ENCODE data around the gene FBXW4.

GRCh38 chr10:101710793-101711192 is 15.8 kb upstream of the FBXW4 start:
- TF ChIP-seq CREB1 (IDR thresholded peaks at IDR 0.05; ENCODE audit: low read depth), result no peak
- no peak for TF ChIP-seq FOXK2 (IDR thresholded peaks at IDR 0.05)
- TF ChIP-seq ESRRA (IDR thresholded peaks at IDR 0.05; ENCODE audit: low read length), result no peak
- no peak for TF ChIP-seq CTCF (IDR thresholded peaks at IDR 0.05 in 2 of 3, conservative IDR thresholded peaks at IDR 0.05 in 1 of 3; ENCODE audit: control insufficient read depth in 2 of 3, extremely low read depth in 1 of 3, insufficient read depth in 1 of 3, low read depth in 3 of 3, low read length in 3 of 3)
- TF ChIP-seq IKZF1 (conservative IDR thresholded peaks at IDR 0.05), result no peak
- TF ChIP-seq POLR2A (IDR thresholded peaks at IDR 0.05; ENCODE audit: low read depth, low read length), result no peak
- TF ChIP-seq EP300 (IDR thresholded peaks at IDR 0.05; ENCODE audit: borderline replicate concordance in 1 of 2, control insufficient read depth in 1 of 2, low read depth in 2 of 2, low read length in 2 of 2), result no peak

All from GM12878 (cell line).